ENCODE measurements around the gene NRDC.

GRCh38 chr1:51749151-51749550 is 129.4 kb downstream of the NRDC start:
- TF ChIP-seq TAF1 (IDR thresholded peaks at IDR 0.05; ENCODE audit: borderline replicate concordance, low read depth, low read length) (no peak), POLR2AphosphoS5 (IDR thresholded peaks at IDR 0.05; ENCODE audit: low read depth, low read length) (no peak)

All from GM12892 (cell line).